HG03159 (cell line): Measurements from ENCODE around the gene MDC1.
"Not testable (repeated sequence)": the region's sequence is repeated elsewhere in the genome, so short reads cannot be mapped to it uniquely, and the experiment has no call there.

Experiments used
- ATAC-seq: cut with Tn5 transposase; IDR thresholded peaks from one replicate; pipeline ENCODE4 v1.9.1; 2021; ENCODE audit warnings: mild to moderate bottlenecking, moderate library complexity; ENCODE audit not compliant: unreplicated experiment

MDC1 gene

DNA sequence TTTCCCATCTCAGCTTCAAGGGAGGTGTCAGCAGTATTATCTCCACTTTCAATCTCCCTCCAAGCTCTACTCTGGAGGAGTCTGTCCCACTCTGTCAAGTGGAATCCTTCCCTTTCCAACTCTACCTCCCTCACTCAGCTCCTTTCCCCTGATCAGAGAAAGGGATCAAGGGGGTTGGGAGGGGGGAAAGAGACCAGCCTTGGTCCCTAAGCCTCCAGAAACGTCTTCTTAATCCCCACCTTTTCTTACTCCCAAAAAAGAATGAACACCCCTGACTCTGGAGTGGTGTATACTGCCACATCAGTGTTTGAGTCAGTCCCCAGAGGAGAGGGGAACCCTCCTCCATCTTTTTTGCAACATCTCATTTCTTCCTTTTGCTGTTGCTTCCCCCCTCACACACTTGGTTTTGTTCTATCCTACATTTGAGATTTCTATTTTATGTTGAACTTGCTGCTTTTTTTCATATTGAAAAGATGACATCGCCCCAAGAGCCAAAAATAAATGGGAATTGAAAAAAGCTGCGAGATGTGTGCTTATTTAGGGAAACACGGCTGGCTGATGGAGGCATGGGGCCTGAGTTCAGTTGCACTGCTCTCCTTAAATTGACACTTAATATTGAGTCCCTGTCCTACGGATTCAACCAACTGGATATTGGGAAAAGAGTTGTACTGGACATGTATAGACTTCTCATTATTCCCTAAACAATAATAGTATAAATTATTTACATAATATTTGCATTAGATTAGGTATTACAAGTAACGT, 8.0 kb upstream of the MDC1 start:
- ATAC-seq, result no peak

DNA sequence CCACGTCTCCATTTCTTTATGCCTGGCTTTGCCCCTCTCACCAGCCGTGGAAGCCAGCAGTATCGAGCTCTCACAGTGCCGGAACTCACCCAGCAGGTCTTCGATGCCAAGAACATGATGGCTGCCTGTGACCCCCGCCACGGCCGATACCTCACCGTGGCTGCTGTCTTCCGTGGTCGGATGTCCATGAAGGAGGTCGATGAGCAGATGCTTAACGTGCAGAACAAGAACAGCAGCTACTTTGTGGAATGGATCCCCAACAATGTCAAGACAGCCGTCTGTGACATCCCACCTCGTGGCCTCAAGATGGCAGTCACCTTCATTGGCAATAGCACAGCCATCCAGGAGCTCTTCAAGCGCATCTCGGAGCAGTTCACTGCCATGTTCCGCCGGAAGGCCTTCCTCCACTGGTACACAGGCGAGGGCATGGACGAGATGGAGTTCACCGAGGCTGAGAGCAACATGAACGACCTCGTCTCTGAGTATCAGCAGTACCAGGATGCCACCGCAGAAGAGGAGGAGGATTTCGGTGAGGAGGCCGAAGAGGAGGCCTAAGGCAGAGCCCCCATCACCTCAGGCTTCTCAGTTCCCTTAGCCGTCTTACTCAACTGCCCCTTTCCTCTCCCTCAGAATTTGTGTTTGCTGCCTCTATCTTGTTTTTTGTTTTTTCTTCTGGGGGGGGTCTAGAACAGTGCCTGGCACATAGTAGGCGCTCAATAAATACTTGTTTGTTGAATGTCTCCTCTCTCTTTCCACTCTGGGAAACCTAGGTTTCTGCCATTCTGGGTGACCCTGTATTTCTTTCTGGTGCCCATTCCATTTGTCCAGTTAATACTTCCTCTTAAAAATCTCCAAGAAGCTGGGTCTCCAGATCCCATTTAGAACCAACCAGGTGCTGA, 7.0 kb upstream of the MDC1 start:
- ATAC-seq, result not testable (repeated sequence)

DNA sequence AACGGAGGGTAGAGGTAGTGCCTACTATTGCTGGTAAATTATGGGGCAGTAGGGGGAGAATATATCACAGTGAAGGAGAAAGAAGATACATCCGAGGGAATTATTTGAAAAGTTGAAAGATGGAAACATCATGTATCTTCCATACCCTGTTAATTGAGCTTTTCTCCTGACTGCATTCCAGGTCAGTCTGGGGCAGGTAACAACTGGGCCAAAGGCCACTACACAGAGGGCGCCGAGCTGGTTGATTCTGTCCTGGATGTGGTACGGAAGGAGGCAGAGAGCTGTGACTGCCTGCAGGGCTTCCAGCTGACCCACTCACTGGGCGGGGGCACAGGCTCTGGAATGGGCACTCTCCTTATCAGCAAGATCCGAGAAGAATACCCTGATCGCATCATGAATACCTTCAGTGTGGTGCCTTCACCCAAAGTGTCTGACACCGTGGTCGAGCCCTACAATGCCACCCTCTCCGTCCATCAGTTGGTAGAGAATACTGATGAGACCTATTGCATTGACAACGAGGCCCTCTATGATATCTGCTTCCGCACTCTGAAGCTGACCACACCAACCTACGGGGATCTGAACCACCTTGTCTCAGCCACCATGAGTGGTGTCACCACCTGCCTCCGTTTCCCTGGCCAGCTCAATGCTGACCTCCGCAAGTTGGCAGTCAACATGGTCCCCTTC, 6.2 kb upstream of the MDC1 start:
- ATAC-seq, result not testable (repeated sequence)

DNA sequence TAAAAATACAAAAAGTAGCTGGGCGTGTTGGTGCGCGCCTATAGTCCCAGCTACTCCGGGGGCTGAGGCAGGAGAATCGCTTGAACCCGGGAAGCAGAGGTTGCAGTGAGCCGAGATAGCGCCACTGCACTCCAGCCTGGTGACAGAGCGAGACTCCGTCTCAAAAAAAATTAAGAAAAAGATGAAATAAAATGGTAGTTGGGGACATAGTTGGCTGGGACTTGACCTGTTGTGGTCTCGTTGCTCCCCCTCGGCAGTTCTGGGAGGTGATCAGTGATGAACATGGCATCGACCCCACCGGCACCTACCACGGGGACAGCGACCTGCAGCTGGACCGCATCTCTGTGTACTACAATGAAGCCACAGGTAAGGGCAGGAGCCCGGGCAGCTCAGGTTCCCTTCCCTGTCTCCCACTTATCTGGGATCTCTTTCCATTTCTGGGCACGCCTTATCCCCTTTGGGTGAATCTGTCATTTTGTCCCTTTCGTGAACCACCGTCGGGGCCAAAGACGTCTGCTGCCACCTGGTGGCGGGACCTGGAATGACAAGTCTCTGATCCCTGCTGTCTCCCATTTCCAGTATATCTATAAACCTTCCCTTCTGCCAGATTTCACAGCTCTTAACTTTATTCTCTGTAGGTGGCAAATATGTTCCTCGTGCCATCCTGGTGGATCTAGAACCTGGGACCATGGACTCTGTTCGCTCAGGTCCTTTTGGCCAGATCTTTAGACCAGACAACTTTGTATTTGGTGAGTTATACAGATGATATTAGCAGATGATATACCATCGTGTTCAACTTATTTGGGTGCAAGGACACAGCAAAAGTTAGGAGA, 5.4 kb upstream of the MDC1 start:
- no peak for ATAC-seq

- ATAC-seq, result not testable (repeated sequence)
These were observed 4.9 kb upstream of the MDC1 start for GRCh38 chr6:30722025-30722279.

DNA sequence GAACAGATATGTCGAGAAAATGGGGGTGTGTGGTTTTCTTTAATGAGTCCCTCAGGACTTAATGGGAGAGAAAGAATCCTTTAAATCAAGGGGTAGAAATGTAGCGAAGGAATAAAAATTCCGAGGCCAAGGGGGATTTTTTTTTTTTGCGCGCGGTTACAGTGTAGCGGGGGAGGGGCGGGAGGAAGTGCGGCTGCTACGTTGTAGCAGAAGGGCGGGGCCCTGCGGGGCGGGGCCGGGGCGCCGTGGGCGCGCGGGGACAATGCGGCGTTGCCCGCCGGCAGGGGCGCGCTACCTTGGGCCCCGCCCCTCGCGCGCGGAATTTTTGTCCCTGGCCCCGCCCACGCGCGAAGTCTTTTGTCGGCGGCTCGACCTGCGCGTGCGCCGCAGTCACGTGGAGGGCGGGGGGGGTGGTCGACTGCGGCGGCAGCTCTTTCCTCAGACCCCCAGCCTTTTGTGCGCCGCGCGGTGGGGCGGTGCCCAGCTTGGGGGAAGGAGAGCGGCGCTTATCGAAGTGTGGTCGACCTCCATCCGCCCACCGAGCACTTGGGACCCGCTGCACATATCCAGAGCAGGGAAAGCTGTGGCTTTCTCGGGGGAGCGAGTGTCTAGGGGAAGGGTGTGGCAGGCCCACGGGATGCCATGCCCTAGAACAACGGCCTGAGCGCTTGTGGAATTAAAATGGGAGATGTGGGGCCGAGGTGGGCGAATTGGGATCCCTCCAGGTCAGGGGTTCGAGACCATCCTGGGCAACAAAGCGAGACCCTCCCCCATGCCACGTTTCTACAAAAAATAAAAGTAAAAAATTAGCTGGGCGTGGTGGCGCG, 4.3 kb upstream of the MDC1 start:
- ATAC-seq, result no peak

GRCh38 chr6:30720738-30721197, 3.7 kb upstream of the MDC1 start:
- ATAC-seq, result no peak

DNA sequence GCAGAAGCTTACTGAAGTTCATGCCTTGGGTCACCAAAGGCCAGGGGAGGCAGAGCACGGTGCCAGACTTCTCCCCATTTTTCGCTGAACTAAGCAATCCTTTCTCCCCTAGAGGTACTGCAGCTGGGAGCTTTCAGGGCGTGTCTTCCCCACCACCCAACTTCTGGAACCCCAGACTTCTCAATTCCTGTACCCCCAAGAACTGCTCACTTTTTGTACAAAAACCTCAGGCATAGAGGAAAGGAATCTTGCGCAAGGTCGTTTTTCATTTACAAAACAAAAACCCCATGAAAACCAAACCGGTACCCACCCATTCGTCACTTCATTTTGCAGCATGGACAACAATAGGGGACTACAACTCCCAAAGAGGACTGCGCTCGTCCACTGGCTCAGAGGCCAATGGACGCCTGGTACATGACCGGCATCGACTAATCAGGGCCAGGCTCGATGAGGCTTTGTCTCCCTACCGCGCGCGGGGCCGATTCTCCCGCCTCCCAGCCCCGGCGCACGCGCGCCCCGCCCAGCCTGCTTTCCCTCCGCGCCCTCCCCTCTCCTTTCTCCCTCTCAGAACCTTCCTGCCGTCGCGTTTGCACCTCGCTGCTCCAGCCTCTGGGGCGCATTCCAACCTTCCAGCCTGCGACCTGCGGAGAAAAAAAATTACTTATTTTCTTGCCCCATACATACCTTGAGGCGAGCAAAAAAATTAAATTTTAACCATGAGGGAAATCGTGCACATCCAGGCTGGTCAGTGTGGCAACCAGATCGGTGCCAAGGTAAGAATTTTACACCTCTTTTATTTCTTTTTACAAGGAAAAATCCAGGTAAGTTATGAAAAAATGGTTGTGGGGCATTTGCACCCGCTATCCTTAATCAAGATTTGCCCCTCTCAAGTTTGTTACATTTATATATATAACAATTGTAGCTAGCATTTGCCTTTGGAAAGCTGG, 3.0 kb upstream of the MDC1 start, which contains the start of gene TUBB:
TUBB (plus strand) TSS at position 562 of the 947 bp plus-strand sequence; CDS start at position 717, 155 bp downstream.
- ATAC-seq, result peak; percentile 42

DNA sequence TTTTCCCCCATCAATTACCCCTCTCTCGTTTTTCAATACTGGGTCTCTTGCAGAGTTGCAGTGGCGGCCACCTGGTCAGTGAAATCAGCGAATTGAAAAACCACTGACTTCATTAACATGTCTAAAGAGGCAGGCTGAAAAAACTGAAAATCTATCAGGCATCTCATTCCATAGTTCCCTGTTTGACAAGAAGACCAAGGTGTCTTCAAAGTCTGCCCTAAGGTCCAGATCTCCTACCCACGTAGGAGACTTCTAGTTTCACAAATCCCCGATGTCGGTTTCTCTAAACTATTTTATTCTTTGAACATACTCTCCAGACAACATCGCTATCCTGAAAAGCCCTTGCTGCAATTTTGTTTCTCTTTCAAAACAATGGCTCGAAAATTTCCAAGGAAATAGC, 2.3 kb upstream of the MDC1 start:
- ATAC-seq, result no peak

GRCh38 chr6:30717845-30718720, 1.0 kb upstream of the MDC1 start:
- not testable (repeated sequence) for ATAC-seq

- no peak for ATAC-seq
These were observed 277 bp downstream of the MDC1 start for GRCh38 chr6:30716879-30717128.

GRCh38 chr6:30714263-30714662, 2.8 kb downstream of the MDC1 start:
- ATAC-seq, result no peak

DNA sequence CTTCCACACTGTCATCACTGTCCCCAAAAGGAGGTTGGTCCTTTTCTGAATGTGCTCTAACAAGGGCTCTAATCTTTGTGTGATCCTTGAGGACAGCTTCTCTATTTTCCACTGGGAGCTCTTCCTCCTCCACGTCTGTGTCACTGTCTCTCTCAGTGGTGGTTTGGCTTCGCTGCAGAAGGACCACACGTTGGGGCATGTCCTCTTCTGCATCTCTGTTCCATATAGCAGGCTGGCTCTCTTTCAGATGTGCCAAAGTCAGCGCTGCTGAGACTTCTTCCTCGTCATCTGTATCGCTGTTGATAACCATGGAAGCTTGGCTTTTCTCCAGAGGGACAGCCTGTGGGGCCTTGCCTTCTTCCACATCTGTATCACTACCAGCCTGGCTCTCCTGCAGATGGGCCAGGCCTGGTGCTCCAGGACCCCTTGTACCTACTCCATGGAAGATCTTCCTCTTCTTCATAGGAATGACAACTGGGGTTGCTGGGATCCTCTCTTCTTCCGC, 4.6 kb downstream of the MDC1 start:
- no peak for ATAC-seq

GRCh38 chr6:30711758-30712380, 5.2 kb downstream of the MDC1 start:
- ATAC-seq, result no peak

DNA sequence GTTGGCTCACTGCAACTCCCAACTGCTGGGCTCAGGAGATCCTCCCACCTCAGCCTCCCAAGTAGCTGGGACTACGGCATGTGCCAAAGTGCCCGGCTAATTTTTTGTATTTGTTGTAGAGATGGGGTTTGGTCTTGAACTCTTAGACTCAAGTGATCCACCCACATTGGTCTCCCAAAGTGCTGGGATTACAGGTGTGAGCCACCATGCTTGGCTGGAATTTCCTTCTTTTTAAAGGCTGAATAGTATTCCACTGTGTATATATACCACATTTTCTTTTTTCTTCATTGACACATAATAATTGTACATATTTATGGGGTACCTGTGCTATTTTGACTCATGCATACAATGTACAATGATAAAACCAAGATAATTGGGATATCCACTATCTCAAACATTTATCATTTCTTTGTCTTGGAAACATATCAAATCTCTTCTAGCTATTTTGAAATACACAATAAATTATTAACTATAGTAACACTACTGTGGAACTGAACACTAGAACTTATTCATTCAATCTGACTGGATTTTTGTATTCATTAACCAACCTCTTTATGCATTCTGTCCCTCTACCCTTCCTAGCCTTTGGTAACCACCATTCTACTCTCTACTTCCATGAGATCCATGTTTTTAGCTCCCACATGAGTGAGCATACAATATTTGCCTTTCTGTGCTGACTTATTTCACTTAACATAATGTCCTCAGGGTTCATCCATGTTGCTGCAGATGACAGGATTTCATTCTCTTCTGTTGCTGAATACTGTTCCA, 7.8 kb downstream of the MDC1 start:
- no peak for ATAC-seq

GRCh38 chr6:30707281-30707850, 9.7 kb downstream of the MDC1 start:
- ATAC-seq, result no peak
